ENCODE results near the gene NAV1.
"Not testable (repeated sequence)": the region's sequence is repeated elsewhere in the genome, so short reads cannot be mapped to it uniquely, and the experiment has no call there.

Gene NAV1, protein sequence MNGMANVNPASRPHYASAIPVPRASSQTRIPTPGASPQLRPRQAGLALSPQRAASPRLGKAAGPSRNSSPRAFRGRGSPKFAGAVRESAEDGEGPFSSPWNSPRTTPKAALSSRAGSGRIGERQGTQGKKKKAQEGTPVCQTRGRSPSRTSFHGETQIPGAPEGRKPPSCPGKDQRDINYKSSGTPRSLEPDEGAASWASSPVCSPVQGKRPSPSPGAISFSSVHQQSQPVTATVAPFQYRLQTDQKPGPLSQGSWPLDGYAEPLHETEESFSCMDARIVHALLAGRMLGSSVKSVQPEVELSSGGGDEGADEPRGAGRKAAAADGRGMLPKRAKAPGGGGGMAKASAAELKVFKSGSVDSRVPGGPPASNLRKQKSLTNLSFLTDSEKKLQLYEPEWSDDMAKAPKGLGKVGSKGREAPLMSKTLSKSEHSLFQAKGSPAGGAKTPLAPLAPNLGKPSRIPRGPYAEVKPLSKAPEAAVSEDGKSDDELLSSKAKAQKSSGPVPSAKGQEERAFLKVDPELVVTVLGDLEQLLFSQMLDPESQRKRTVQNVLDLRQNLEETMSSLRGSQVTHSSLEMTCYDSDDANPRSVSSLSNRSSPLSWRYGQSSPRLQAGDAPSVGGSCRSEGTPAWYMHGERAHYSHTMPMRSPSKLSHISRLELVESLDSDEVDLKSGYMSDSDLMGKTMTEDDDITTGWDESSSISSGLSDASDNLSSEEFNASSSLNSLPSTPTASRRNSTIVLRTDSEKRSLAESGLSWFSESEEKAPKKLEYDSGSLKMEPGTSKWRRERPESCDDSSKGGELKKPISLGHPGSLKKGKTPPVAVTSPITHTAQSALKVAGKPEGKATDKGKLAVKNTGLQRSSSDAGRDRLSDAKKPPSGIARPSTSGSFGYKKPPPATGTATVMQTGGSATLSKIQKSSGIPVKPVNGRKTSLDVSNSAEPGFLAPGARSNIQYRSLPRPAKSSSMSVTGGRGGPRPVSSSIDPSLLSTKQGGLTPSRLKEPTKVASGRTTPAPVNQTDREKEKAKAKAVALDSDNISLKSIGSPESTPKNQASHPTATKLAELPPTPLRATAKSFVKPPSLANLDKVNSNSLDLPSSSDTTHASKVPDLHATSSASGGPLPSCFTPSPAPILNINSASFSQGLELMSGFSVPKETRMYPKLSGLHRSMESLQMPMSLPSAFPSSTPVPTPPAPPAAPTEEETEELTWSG (N-terminal part only)

DNA sequence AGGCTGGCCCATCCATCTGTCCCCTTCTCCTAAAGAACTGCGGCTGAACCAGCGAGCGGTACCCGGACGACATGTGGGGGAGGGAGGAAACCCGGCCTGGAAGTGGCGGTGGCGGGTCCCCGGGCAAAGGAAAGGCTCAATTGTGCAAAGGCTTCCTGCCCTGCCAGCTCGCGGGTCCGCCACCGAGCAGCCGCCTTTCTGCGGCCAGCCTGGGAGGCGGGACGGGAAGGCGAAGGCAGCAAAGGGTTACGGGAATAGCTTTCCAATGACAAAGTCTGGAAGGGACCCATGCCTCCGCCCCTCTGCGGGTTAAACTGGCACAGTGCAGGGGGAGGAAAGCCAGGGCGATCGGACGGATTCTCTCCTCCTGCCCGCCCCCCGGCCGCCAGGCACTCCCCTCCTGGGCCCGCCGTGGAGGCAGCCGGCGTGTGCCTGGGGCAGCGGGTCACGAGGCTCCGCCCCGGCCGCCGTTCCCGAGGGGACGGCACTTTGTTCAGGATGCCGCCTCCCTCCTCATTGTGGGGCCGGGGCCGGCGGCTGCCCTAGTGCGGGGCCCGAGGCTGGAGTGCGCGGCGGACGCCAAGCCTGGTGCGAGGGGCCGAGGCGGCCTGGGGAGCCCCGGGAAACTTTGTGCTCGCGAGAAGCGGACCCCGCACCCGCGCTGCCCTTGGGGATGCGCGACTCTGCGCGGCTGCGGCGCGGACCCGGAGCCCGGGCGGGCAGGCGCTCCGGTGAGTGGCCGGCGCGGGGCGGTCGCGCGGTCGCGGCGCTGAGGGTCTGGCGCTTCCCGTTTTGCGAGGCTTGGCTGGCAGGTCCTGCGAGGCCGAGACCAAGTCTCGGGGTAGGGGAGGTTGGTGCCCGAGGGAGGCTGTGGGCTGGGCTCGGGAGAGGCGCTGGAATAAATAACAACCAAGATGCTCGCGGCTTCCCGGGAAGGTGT, at the start of gene NAV1:
Gene NAV1, plus strand, starts transcription at position 516 of the 940 bp plus-strand sequence. CDS start 83,758 bp downstream, outside the sequence.
- no peak for DNase-seq

DNA sequence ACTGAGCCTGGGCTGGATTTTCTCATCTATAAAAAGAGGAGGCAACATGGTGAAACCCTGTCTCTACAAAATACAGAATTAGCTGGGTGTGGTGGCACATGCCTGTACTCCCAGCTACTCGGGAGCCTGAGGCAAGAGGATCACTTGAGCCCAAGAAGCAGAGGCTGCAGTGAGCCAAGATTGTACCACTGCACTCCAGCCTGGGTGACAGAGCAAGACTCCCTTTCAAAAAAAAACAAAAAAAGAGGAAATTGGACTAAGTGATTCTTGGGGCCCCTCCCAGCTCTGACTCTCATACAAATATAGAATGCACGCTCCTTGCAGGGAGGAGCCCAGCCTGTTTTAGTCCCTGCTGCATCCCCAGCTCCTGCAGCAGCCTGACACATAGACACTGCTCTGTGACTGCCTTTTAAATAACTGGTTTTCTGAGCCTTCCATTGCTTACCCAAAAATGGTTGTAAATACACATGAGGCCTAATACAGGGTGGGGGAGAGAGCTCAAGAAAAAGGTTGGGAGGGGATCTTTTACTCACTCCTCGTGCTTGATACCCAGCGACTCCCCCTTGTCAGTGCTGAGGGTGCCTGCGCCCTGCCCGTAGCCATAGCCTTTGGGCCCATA, 49.2 kb upstream of the NAV1 start:
- DNase-seq = no peak

DNA sequence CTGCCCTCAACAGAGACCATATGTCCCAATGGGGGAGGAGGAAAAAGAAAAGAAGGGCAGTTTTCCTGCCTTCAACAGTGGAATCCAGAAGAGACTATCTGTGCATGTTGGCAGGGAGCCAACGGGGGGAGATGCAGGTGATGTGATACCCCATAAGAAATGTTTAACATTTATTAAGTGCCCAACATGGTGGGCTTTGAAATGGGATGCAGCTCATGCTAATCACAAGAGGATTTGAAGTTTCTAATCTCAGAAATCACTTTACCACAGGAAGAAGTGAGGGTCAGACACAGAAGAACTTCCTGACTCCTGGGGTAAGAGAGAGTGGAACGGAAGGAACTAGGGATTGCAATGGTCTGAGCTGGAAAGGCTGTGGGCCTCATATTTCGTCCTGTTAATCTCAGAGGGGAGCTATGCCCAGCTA, 48.2 kb upstream of the NAV1 start:
- DNase-seq = no peak

DNA sequence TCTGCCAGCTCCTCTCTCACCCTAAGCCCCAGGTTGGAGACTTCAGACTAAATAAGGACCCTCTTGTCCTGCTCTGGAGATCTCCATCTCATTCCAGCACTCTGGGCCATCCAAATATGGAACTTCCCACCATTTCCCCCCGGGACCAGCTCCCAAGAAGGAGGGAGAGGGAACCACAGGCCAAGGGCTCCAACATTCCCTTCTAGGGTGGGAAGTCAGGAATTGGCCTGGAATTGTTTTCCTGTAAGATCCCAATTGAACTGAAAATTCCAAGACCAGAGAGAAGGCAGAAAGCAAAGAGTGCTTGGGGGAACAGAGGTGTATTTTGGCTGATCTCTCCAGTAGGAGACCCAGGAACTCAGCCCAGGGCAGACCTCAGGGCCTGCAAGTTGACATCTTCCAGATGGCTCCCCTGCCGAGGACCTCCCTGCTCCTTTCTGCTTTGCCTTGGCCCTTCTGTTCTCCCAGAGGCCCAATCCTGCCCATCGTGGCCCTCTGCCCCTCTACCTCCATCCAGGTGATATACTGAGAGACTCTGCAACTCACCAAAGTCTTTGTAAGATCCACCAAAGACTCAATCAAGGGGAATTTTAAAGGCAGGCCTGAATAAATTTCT, 46.9 kb upstream of the NAV1 start:
- no peak for DNase-seq

DNA sequence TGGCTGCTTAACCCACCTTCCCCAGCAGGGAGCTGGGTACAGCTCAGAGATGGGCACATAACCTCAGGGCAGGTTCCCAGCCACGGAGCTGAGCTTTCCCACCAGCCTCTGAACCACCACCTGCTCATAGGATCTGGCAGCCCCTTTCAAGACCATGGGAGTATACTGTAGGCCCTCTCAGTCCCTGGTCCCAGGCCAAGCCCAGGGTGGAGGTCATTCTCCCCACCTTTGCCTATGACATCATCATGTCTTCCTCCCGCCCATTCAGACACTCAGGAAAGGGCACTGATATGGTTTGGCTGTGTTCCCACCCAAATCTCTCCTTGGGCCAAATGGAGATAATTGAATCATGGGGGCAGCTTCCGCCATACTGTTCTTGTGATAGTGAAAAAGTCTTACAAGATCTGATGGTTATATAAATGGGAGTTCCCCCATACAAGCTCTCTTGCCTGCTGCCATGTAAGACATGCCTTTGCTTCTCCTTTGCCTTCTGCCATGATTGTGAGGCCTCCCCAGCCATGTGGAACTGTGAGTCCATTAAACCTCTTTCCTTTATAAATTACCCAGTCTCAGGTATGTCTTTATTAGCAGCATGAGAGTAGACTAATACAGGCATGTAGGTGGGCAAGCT, 45.8 kb upstream of the NAV1 start:
- not testable (repeated sequence) for DNase-seq

DNA sequence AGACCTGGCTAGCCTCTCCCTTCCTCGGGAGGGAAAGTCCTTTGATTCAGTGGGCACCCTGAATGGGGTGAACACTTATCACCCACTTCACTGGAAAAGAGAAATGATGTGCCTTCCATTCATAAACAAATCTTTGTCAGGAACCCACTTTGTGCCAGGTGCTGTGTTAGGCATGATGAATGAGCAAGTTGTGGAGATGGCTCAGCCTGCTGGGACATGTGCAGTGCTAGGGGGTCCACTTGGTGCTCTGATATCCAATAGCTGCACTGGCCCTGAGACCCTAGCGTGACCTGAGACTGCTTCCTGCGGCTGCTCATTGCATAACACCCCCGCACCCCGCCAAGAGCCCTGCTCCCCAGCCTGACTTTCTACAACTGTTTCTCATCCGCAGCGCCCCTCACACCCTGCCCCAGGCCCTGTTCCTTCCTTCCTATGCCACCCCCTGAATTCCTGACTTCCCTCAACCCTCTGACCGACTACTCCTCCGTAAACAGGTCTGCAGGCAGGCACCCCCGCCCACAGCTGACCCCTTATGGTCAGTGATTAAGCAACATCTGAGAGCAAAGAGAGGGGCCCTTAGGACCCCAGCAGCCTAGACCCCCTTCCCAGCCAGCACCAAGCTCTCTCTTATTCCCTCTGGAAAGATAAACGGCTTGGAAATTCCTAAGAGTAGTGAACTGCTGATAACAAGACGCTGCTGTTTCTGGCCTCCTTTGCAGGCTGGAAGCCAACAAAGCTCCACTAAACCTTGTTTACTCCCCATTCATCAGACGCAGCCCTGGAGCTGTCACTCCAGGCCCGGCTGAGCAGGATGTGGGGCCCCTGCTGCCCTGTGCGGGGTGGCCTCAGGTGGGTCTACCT, 44.9 kb upstream of the NAV1 start:
- DNase-seq = no peak

DNA sequence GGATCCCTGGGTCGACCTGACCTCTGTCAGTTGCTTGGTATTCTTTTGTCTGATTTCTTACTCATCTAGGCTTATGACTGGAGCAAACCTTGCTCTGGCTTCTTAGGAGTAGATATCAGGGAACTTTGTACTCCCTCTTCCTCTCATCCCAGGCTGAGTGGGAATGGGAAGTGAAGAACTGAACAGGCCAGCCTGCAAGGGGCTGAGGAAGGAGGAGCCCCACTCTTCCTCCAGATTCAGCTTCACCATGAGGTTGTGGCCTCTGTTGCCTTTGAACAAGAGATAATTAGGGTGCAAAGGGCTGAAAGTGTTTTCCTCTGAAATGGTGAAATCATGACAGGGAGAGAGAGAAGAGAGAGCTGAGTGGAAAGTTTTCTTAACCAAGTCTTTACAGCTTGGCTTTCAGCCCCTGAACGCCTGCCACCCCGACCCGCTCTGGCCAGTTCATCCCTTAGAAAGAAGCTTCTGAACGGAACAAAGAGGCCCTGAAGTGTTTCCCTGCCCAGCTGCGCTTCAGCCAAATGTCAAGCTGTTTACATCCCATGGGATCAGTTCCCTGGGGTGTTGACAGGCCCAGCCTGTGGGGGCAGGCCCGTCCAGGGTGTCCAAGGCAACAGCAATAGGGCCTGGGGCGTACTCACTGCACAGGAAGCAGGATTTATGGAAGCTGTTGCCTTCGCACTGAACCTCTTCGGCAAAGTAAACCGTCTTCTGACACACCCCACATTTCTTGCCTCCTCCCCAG, 43.2 kb upstream of the NAV1 start:
- DNase-seq = no peak

DNA sequence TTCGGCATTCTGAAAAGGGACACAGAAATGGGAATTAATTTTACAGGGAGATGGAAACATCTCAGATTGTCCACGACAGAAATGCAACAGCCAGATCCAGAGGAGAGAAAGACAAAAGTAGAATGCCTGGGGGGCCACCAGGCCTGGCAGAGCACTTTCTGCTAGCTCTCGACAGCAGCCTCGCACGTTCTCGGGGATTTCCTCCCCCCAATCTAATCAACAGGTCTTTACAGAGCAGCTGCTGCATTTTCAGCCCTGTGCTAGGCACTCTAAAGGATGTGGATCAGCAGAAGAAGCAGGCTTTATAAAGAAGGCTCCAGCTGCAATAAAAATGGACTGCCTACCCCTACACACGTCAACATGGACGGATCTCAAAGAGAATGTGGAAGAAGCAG, 42.6 kb upstream of the NAV1 start:
- no peak for DNase-seq

DNA sequence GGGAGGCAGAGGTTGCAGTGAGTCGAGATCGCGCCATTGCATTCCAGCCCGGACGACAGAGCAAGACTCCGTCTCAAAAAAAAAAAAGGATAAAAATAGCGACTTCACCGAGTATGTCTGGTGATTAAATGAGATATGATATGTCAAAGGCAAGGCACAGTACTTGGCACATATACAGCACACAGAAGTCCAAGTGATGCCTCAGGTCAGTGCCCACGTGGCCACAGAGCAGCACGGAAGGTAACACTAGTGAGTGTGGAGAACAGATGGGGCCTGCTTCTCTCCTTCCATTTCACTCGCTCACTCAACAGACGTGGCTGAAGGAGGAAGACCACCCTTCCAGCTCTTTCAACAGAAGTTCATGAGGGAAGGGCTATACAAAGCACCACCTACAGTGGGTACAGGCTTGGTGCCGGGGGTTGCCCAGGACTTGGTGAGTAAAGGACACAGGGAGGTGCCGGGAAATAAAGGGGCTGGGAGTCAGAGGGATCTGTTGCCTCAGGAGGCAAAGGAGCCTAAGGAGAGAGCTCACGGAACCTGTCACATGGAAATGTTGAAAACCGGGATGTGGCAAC, 40.9 kb upstream of the NAV1 start:
- DNase-seq = no peak

DNA sequence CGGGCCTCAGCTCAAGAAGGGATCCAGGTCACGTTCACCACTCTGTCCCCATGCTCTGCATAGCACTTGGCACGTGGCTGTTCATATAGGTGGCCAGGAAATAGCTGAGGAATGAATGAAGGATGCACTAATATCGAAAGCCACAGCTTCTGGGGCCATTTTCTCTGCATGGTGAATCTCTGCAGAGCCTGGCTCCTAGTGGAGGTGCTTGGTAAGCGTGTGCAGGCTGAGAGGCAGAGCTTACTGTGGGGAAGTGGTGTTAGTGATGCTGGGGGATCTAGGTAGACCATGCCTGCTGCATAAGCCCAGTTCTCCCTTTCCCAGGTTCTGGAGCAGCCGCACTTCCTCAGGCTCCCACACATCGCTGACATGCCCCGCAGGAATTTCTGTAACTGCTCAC, 40.3 kb upstream of the NAV1 start:
- DNase-seq = no peak

DNA sequence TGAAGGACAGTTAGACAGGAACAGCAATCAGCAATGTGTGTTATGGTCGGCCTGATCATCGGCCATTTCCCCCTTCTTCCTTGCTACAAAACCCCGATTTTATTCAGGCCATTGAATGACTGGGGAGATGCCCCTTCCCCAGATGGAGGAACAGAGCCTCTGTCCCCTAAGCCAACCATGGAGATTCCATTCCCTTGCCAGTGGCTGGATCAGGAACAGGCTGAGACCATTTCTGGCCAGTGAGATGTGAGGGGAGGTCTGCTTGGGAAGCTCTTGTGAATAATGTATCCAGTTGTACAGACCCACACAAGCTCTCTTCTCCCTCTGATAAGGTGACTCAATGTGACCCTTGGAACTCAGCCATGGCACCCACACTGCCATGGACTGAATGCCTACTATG, 39.7 kb upstream of the NAV1 start:
- DNase-seq = no peak

DNA sequence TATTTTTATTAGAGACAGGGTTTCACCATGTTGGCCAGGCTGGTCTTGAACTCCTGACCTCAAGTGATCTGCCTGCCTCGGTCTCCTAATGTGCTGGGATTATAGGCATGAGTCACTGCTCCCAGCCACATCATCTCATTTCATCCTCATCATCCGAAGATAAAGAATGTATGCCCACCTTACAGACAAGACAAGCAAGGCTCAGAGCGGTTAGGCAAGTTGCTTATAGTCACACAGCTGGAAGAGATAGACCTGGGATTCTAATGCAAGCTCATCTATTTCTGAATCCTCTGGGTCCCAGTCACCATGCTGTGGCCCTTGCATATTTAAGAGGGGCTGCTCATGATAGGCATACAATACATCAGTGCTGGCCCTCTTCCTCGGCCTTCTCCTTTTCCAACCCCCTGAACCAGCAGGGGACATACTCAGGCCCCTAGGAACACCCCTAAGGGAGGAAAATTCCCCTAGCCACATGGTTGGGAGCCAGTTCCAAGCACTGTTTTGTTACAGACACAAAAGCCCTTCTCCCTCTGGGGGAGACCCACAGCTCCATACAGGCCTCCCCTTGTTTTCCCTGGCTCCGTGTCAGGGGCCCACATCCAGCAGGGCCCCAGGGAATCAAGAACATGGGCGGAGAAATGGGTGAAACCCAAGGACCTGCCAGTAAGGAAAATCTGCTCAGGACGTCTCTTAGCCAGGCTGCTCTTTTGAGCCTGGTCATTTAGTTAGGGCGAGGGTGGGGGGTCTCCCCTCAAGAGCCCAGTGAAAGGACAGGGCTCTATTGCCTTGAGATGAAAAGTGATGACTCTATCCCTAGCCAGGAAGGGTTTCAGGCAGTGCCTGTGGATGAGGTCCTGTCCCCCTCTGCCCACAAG, 38.9 kb upstream of the NAV1 start:
- no peak for DNase-seq

DNA sequence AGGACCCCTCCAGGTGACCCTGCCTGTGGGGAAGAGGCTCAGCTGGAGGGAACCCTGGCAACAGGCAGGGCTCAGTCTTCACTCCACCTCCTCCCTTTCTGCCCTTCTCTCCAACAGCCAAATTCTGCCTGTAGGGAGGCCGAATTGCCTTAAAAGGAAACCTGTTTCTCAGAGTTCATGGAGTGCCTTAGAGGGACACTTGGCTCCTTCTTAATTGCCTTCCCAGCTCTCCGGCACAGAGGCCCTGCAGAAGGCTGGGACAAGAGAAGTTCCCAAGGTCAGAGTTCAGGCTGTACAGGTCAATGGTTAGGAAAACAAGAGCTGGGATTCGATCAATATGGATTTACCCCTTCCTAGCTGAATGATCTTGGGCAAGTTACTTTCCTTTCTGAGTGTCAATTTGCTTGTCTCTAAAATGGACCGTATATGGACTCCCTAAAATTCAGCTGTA, 38.2 kb upstream of the NAV1 start:
- no peak for DNase-seq

DNA sequence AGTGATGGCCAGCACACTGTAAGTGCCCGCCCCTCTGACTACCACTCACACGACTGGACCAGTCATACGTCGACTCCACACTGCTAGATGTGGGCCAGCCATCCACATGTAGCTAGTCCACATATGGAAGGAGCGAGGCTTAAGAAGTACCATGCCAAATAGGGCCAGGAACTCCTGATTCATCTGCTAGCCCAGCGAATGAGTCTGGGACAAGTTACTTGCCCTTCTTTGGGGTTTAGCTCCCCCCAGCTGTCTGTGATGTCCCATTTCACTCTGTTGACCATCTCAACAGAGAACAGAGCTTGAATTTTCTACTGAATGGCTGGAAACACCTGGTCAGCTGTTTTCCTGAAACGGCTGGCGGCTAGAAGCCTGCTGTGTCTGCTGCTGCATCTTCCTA, 37.8 kb upstream of the NAV1 start:
- DNase-seq = no peak

DNA sequence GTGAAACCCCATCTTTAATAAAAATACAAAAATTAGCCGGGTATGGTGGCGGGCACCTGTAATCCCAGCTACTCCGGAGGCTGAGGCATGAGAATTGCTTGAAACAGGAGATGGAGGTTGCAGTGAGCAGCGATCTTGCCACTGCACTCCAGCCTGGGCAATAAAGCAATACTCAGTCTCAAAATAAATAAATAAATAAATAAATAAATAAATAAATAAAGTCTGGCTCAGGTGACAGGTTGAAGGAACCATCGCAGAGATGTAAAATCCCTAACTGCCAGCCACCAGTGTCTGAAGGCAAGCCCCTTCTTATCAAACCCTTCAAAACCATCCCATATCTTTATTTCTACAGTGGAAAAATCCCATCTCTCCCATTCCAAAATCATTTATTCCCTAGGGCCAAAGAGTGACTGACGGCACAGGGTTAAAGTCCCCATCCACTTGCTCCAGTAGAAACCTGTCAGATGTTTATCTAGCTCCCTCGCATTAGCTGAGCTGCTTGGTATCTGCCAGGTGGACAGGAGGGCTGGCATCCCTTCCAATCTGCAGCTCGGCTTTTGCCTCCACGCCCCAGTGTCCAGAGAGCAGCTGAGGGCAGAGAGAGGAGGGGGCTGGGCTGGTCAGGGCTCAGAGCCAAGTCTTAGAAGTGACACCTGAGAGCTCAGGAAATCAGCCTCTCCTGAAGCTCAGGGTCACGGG, 37.0 kb upstream of the NAV1 start:
- DNase-seq = no peak

DNA sequence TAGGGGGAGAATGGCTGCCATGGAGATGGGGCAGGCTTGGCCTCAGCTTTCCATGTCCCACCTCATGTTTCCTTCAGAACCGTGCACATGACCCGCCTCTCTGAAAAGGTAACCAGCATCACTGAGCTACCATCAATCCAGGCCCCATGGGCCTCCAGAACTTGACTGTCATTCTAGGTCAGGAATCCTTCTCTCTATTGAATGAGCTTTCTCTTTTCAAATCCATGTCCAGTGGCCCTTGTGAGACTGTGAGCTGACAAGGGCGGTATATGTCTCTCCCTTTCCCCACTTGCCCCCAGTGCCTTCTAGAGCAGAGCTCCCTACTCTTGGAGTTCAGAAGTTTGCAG, 36.4 kb upstream of the NAV1 start:
- DNase-seq = no peak

Measured in CD4-positive, alpha-beta T cell treated with Interleukin-12 subunit alpha and Interleukin-12 subunit beta, for 1 hour (primary cell).